CD4-positive, alpha-beta T cell treated with Interleukin-6 at 100 ng/mL for 8 hours (primary cell): ENCODE measurements around the gene NFASC.

Source experiments
- DNase-seq: peaks from one replicate; pipeline ENCODE4 v3.0.0-alpha.2; 2020; ENCODE audit warnings: mixed read lengths, low spot score

NFASC gene

GRCh38 chr1:205041998-205042910 is 171.6 kb downstream of the NFASC start:
- no peak for DNase-seq

DNA sequence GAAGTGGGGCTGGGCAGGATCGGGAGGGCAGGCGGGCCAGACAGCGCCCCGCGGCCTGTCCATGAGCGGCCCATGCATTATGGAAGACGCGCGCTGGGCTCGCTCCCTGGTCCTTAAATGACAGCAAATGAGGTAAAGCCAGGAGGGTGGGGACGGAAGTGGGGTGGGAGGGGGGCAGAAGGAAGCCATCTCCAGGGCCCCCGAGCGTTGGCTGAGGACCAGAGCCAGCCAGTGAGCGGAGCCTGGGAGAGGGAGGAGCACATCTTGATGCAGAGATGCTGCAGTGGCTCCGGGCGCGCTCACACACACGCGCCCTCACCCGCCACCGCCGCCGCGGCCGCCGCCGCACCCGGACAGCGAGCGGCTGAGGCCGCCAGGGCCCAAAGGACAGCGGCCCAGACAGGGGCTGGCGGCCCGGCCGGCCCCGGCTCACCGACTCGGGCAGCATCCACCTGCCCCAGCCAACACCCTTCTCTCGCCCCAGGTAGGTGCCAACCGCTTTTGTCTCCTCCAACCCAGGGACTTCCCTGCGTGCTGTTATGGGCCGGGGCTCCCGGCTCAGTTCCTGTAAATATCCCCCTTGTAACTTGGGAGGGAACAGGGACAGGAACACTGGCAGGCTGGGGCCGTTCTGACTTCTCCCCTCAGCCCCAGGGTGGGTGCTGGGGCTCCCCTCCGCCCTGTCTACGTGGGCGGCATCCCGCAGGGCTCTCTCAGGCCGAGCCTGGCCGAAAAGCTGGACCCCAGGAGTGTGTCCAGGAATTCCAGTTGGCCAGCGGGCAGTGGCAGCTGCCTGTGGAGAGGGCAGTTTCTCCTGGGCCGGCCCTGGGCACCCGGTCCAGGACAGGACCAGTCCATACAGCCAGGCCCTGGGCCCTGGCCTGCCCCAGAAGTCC is 172.5 kb downstream of the NFASC start, which contains the start of gene CNTN2:
Gene CNTN2 (plus strand): TSS at position 302 of the 896 bp plus-strand sequence. CDS start 9,974 bp downstream, outside the sequence.
- no peak for DNase-seq

DNA sequence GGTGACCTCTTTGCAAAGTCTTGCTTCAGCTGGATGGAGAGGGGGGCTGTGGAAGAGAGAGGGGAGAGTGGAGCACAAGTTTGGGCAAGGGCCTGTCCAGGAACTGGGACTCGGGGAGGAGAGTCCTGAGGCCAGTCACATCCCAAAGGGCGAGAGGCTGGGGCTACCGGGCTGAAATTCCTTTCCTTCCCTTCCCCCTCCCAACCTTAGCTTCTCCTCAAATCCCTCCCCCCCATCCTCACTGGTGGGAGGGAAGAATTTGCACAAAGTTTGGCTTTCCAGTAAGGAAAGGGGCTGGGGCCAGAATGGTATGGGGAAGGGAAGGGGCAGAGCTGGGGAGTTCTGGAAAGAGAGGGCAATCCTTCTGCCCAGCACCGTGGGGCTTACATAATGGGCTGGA is 173.2 kb downstream of the NFASC start:
- DNase-seq: no peak

DNA sequence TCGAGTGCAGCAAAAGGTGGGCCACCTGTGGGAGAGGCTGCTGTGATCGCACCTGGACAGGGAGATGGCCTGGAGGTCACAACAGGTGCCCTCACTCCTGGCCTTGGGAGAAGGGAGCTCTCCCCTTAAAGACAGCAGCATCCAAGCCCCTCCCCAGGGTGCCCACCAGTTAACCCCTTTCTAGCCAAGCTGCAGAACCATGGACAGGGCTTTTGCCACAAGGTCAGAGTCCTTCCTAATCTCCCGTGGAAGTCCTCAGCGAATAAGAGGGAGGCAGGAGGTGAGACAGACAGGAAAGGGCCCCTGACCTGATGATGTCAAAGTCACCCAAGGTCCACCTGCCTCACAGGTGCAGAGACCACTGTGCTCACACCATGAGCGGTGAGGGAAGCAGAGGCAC is 174.1 kb downstream of the NFASC start:
- DNase-seq: no peak

DNA sequence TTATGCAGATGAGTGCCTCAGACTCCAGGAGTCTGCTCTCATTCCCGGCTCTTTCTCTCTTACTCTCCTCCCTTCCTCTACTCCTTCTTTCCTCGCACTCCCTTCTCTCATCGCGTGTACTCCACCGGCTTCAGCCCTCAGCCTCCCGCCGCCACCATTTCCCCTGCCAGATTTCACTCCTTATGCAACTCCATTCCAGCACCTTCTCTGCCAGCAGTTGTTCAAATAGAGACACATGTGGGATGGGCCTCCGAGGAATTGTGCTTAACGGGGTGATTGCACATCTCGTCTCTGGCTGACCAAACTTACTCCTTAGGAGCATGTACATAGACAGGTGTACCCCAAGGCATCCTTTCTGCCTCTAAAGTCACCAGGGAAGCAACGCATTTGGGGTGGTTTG is 174.5 kb downstream of the NFASC start:
- DNase-seq: no peak

- no peak for DNase-seq
These were observed 176.2 kb downstream of the NFASC start for GRCh38 chr1:205046870-205047269.

DNA sequence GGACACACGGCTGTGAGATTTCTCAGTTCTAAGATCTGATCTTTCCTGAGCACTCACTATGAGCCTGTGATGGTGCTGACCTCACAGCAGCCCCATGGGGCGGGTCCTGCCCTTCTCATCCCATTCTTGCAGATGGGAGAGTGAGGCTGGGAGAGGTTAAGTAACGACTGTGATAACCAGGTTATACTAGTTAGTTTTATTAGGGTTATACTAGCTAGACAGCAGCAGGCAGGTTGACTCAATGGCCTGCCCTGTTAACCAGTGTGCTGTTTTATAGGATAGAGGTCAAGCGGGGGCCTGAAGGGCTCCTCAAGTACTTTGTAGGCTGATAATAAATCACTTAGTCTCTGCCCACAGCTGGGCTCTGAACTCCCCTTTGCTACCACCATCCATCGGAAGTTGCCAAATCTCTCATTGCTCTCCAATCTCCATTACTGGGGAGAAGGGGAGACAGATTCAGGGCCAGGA is 177.1 kb downstream of the NFASC start:
- DNase-seq: no peak

DNA sequence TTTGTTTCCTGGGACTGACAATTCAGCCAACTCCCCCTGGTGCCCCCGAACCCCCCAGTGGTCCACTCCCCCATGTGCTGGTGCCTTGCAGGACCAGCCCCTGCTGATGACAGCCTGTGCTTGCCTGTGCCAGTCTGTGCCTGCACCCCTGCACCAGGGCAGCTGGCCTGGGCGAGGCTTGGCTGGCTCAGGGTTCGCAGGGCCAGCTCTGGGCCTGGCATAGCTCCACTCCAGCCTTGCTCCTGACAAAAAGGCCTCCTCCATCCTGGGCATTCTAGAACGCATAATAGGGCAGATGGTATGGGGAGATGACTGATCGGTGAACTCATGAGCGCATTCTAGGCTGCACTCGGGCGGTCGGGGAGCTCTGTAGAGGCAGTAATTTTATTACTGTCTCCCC is 177.7 kb downstream of the NFASC start:
- DNase-seq: no peak

DNA sequence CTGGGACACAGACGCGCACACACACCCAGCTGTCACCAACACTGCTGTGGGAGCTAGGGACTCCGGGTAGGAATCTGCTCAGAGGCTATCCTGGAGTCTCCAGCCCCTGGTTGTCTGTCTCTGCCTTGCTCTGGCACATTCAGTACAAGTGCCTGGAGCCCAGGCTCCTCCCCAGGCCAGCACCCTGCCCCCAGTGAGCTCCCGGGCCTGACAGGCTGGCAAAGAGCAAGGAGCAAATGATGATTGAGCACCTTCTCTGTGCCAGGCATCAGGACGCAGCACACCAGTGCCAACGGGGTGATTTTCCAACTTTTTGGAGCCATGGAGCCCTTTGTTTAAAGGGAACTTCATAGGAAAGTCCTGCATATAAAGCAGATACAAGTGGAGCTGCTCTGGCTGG is 178.8 kb downstream of the NFASC start:
- DNase-seq: no peak

DNA sequence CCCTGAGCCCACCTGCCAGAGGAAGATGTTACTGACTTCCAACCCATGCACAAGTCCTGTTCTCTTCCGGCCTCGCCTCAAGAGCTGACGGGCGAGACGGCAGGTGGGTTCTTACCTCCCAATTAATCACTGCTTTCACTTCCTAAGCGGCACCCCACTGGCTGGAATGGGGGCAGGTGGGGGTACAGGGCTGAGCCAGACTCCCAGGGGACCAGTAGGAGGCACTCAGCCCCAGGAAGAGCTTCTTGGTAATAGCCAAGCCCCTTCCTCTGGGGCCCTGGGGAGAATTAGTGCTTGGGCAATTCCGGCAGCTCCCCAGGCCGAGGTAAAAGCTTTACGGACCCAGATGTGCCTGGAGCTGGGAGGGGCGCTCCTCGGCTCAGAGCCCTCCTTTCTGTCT is 182.0 kb downstream of the NFASC start:
- no peak for DNase-seq

DNA sequence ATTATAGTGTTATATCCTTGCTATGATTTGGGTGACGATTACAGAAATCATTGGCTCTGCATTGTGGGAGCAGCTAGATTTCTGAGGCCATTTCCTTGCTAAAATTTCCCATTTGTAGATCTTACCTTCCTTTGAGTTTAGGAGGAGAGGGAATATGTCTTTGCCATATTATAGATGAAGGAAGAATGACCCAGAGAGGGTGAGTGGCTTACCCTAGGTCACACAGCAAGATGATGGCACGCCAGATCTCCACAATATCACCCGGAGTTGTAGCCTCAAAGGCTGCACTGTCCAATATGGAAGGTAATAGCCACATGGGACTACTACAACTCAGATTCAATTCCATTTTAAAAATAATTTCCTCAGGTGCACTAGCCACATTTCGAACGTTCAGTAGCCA is 182.6 kb downstream of the NFASC start:
- no peak for DNase-seq

DNA sequence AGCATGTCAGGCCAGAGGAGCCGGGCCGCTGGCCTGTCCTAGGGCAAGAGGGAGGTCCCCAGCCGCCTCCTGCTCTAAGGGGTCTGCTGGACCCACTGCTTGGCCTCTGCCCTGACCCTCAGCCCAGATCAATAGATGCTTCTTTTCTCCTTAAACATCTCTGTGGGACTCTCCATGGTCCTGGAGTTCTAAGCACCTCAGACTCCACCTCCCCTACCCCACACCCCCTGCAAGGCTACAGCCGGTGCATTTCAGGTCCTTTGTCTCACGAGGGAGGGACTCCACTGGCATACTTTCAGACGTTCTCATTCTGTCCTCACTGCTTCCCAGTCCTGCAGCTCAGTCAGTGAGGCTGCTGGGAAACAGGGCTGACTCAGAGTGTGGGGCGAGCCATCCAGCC is 183.4 kb downstream of the NFASC start:
- no peak for DNase-seq

GRCh38 chr1:205056188-205056611 is 185.5 kb downstream of the NFASC start:
- no peak for DNase-seq

- no peak for DNase-seq
These were observed 186.4 kb downstream of the NFASC start for GRCh38 chr1:205056956-205057568.

- DNase-seq: no peak
These were observed 187.3 kb downstream of the NFASC start for GRCh38 chr1:205057808-205058575.

DNA sequence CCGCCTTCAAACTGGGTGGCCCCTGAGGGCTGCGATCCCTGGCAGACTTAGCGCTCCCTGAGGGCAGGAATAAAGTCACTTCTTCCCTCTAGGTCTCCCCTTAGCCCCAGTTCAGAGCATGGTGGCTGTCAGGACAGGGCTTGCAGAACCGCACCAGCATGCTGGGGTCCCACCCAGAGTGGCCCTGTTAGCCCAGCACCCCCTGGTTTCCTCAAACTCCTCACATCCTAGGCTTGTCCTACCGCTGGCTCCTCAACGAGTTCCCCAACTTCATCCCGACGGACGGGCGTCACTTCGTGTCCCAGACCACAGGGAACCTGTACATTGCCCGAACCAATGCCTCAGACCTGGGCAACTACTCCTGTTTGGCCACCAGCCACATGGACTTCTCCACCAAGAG is 188.2 kb downstream of the NFASC start:
- DNase-seq: no peak

DNA sequence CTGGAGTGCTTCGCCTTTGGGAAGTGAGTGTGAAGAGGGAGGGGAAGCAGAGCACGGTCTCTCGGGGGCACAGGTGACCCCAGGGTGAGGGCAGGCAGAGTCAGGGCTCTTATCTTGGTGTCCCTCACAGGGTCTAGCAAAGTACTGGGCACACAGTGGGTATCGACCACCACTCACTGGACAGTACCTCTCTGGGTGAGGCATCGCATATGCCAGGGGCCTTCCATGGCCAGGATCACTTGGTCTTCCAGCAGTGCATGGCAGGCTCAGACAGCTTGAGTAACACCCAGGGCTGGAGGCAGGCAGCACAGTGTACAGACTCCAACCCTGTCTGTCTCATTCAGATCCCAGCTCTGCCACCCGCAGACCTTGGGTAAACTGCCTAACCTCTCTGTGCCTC is 189.0 kb downstream of the NFASC start:
- DNase-seq: no peak

DNA sequence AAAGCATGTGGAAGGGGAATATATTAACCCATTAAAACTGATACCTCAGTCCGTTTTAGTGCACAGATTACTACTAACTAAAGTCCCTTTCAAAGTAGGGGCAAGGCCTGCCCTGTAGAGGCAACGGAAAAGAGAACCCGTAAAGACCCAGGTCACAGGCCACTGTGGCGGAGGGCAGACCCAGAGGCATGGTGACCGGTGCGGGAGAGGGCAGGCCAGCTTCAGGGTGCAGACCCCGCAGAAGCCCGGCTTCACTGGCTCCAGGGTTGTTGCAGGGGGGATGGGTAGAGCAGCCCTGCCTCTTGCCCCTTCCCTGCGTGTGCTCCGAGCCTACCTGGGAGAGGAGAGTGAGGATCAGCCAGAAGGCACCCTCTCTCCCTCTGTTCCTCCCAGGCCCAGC is 190.1 kb downstream of the NFASC start:
- no peak for DNase-seq

DNA sequence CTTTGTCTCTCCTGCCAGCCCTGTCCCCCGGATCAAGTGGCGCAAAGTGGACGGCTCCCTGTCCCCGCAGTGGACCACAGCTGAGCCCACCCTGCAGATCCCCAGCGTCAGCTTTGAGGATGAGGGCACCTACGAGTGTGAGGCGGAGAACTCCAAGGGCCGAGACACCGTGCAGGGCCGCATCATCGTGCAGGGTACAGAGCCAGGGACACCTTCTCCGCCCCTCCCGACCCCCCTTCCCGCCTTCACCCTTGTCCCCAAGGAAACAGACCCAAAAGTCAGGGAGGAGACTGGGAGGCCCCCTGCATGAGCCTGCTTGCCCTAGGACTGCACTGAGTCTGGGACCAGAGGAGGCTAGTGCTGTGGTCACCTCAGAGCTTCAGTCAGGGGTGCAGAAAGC is 190.6 kb downstream of the NFASC start:
- no peak for DNase-seq

GRCh38 chr1:205061665-205062069 is 191.0 kb downstream of the NFASC start:
- DNase-seq: peak; percentile 54

DNA sequence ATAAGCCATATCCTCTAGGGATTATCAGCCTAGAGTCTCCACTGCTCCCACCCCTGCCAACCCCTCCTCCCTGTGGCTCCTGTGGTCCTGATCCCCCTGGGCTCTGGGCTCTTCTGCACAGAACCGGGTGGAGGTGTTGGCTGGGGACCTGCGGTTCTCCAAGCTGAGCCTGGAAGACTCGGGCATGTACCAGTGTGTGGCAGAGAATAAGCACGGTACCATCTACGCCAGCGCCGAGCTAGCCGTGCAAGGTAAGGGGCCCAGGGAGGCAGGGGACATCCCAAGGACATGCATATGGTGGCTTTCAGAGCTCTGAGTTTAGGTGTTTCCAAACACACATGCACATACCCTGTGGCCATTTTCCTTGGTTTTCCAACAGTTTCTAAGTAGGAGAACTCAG is 191.7 kb downstream of the NFASC start:
- no peak for DNase-seq

DNA sequence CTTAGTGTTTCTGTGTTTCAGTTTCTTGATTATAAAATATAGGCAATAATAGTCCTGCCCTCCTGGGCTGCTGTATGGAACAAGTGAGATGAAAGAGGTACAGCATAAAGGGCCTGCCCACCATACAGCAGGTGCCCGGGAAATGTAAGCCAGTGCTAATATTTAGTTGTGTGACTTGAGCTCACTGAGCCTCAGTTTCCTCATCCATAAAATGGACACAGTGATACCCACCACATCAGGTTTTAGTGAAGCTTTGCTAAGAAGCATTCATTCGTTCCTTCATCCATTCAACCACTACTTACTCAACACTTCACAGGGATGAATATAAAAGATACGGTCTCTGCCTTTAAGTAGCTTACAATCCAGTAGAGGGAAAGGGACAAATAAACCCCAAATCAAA is 192.2 kb downstream of the NFASC start:
- DNase-seq: no peak
